HG03520 (cell line): ENCODE data around the gene FOSL2.

Source experiments
- ATAC-seq: cut with Tn5 transposase; IDR thresholded peaks from one replicate; pipeline ENCODE4 v1.9.1; 2021; ENCODE audit warnings: mild to moderate bottlenecking, moderate library complexity; ENCODE audit not compliant: unreplicated experiment

FOSL2 gene

GRCh38 chr2:28392297-28393113, at the start of gene FOSL2:
FOSL2 (plus strand) TSS chr2:28392858; CDS start chr2:28393721, 863 bp downstream.
- peak; percentile 61 for ATAC-seq

GRCh38 chr2:28343184-28343942, 49.3 kb upstream of the FOSL2 start:
- no peak for ATAC-seq

GRCh38 chr2:28343971-28344715, 48.5 kb upstream of the FOSL2 start:
- ATAC-seq, result no peak

GRCh38 chr2:28344756-28345373, 47.8 kb upstream of the FOSL2 start:
- ATAC-seq, result no peak

GRCh38 chr2:28345619-28346018, 47.0 kb upstream of the FOSL2 start:
- ATAC-seq, result no peak

GRCh38 chr2:28346587-28346986, 46.1 kb upstream of the FOSL2 start:
- no peak for ATAC-seq

GRCh38 chr2:28347193-28347592, 45.5 kb upstream of the FOSL2 start:
- ATAC-seq, result no peak

- ATAC-seq, result no peak
These were observed 45.1 kb upstream of the FOSL2 start for GRCh38 chr2:28347596-28347995.

- no peak for ATAC-seq
These were observed 44.5 kb upstream of the FOSL2 start for GRCh38 chr2:28348149-28348567.

GRCh38 chr2:28348921-28349320, 43.7 kb upstream of the FOSL2 start:
- ATAC-seq, result no peak

- no peak for ATAC-seq
These were observed 43.0 kb upstream of the FOSL2 start for GRCh38 chr2:28349546-28350165.

GRCh38 chr2:28350196-28350595, 42.5 kb upstream of the FOSL2 start:
- ATAC-seq, result no peak

- no peak for ATAC-seq
These were observed 41.8 kb upstream of the FOSL2 start for GRCh38 chr2:28350791-28351285.

- ATAC-seq, result no peak
These were observed 41.0 kb upstream of the FOSL2 start for GRCh38 chr2:28351621-28352020.

GRCh38 chr2:28352104-28352503, 40.6 kb upstream of the FOSL2 start:
- ATAC-seq, result no peak

GRCh38 chr2:28352610-28353195, 40.0 kb upstream of the FOSL2 start:
- ATAC-seq, result no peak

- no peak for ATAC-seq
These were observed 37.6 kb upstream of the FOSL2 start for GRCh38 chr2:28354920-28355520.

GRCh38 chr2:28355521-28356094, 37.0 kb upstream of the FOSL2 start:
- ATAC-seq, result no peak
